GM12872 (cell line): ENCODE results near the gene FASN.

Experiments used
- TF ChIP-seq, protein P1 (sequence below): IDR thresholded peaks from 3 replicates; pipeline ENCODE4 v1.5.1; 2011; ENCODE audit warnings: low read depth, mild to moderate bottlenecking, low read length, moderate library complexity; ENCODE audit not compliant: insufficient read depth

FASN gene

DNA sequence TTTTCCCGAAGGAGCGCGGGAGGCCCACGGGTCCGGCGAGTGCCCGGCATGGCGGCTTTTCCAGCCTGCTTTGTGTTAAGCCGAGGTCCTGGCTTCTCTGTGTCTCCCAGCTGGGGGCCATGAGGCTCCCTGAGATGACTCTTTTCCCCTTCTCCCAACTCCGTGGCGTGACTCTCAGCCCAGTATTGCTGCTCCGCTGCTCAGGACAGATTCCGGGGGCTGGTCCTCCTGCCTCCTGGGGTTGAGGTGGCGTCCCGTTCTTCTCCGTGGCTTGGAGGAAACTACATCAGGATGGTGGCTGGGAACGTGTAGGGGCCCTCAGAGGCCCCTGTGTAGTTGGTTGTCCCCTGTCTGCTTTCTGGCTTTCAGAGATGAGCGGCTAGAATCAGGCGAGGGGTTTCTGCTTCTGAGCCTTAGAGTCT lies 45.4 kb downstream of the FASN start:
- TF ChIP-seq, protein P1, sequence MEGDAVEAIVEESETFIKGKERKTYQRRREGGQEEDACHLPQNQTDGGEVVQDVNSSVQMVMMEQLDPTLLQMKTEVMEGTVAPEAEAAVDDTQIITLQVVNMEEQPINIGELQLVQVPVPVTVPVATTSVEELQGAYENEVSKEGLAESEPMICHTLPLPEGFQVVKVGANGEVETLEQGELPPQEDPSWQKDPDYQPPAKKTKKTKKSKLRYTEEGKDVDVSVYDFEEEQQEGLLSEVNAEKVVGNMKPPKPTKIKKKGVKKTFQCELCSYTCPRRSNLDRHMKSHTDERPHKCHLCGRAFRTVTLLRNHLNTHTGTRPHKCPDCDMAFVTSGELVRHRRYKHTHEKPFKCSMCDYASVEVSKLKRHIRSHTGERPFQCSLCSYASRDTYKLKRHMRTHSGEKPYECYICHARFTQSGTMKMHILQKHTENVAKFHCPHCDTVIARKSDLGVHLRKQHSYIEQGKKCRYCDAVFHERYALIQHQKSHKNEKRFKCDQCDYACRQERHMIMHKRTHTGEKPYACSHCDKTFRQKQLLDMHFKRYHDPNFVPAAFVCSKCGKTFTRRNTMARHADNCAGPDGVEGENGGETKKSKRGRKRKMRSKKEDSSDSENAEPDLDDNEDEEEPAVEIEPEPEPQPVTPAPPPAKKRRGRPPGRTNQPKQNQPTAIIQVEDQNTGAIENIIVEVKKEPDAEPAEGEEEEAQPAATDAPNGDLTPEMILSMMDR = no peak

DNA sequence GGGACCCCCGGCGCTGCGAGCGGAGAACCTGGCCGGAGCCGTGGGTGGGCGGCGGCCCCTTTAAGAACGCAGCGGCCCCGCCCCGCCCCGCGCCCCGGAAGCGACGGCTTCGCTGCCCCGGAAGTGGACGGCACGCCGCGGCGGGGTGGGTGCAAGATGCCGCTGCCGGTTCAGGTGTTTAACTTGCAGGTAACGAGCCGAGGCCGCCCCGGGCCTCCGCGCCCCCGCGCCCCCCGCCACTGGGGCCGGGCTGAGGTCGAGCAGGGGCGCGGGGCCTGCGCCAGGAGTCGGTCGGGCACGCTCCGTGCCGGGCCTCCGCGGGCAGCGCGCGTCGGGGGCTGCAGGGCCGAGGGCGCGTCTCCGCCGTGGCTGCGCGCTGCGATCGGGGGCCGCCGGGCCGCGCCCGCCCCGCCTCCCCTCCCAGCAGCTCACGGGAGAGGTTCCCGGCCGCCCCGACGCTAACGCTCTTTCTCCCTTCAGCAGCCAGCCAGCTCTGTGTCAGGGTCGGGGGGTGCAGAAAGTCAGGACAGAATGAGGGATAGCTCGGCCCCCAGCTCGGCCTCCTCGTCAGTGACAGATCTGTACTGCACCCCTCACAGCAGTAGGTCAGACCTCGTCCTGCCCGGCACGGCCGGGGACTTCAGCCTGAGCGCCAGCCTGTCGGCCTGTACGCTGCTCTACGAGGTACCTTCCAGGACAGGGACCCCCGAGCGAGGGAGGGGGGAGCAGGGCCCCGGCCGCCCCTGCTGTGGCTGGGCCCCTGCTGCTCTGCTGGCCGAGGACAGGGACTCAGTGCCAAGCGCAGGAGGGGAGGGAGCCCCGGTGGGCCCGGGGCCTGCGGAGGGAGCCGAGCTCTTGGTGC lies 46.0 kb downstream of the FASN start, which contains the start of the genes GPS1 and RFNG:
Gene GPS1, plus strand, starts transcription at position 123 of the 862 bp plus-strand sequence. Its CDS starts 34 bp downstream, at position 157.
Gene RFNG, minus strand, starts transcription at position 36 of the 862 bp plus-strand sequence. CDS start 45 bp downstream, outside the sequence.
- TF ChIP-seq, protein P1 = no peak

DNA sequence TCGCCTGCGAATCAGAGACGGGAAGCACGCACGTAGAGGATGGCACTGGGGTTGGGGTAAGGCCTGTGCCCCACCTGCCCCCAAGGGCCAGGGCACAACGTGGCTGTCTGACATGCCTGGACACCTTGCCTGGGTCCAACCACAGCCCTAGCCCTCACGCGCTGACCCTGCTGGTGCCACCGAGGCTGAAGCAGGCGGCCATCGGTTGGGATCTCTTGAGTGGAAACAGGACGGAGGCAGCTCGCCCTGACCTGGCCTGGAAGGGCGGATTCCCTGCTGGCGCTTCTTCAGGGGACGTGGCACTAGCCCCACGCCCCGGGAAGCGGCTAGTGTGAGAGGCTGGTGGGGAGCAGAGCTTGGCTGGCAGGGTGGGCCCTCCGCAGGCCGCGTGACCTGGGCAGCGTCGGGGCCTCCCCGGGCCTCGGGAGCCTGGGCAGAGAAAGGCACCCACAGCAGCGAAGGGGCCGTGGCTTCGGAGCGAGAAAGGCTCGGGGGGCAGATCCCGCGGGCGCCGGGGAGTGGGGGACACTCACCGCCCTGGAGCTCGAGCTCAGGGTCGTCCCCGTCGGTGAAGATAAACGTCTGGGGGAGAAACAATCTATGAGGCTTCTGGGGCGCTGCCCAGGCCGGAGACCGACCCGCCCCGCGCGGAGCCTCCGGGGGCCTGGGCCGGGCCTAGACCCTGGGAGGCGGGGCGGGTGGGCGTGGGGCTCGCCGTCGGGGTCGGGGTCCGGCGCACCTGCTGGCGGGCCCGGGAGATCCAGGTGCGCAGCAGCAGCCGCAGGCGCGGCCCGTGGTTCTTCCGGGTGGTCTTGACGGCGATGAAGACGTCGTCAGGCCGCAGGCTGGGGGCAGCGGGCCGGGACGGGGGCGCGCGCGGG lies 47.0 kb downstream of the FASN start:
- TF ChIP-seq, protein P1 = no peak

DNA sequence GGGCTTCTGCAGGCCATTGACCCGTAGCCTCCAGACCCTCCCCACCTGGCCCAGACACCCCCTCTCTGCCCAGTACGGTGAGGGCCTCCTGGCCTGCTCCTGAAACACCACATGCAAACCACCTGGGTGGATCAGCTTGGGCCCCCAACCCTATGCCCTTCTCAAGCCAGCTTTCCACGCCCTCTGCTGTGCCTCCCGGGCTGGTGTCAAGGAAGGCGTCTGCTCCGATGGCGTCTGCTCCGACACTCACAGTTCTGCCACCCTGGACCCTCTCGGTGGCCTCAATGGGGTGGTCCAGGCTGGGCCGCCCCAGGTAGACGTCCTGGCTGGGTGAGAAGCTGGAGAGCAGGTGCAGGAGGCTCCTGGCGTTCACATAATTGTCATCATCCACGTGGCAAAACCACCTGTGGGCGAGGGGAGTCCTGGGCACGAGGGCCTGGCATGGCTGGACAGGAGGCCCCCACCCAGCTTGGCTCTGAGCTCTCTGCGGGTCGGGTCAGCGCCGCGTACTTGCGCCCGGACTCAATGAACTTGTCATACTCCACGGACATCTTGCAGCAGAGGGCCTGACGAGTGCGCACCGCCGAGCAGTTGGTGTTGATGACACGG lies 47.8 kb downstream of the FASN start:
- TF ChIP-seq, protein P1 = no peak

DNA sequence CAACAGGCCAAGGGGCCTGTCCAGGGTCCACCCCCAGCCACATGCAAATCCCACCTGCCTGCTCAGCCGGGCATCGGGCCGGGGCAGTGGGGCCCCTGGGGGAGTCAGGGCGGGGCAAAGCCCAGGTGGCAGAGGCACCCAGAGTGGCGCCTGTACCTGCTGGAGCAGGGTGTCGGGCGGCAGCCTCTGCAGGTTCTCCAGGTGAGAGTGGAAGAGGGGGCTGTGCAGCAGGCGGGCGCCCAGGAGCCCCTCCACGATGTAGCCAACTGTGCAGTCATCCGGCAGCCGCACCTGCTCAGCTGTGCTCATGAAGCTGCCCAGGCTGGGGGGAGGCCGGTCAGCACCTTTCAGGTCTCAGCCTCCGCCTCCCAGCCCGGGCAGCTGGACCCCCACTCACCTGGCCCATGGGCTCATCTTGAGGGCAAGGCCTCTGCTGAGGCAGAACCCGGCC lies 48.5 kb downstream of the FASN start:
- TF ChIP-seq, protein P1 = no peak

DNA sequence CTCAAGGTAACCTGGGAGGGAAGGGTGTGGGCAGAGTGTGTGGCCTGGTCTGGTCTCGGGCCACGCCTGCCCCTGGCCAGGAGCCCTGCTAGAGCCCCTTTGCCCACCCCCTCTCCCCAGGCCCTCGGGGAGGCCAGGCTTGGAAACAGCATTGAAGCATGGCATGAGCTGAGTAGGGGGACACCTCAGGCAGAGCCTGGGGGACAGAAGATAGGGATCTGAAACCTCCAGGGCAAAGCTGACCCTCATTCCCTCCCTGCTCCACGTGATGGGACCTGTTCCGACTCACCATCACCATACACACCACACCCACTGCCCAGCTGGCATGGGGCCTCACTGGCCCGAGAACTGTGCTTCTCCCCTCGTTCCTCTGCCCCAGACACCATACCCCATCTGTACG lies 48.9 kb downstream of the FASN start:
- TF ChIP-seq, protein P1 = no peak
